ENCODE results near the gene VPS8.

VPS8 gene

GRCh38 chr3:184798120-184798519 is 13.8 kb upstream of the VPS8 start:
- H2AFZ ChIP-seq = no peak overlapping the region
- no peak overlapping the region for H3K9ac ChIP-seq
- no peaks in the 10 kb centered on the region for H3K9me3 ChIP-seq (ENCODE audit: control insufficient read depth, low read length)
- H3K27ac ChIP-seq = no peak overlapping the region
- TF ChIP-seq CTCF (IDR thresholded peaks at IDR 0.05) = no peak
- no peaks in the 10 kb centered on the region for H3K79me2 ChIP-seq
- no peaks in the 10 kb centered on the region for H3K27me3 ChIP-seq (ENCODE audit: control insufficient read depth, insufficient read depth, low read length)
- no peak overlapping the region for H3K4me2 ChIP-seq (ENCODE audit: low read length)
- H3K36me3 ChIP-seq (ENCODE audit: control insufficient read depth, insufficient read depth, low read length) = no peaks in the 10 kb centered on the region
- H3K4me3 ChIP-seq (ENCODE audit: low read depth, low read length) = no peak overlapping the region
- no peaks in the 10 kb centered on the region for H3K4me1 ChIP-seq

GRCh38 chr3:184800349-184800930 is 11.5 kb upstream of the VPS8 start:
- TF ChIP-seq CTCF (IDR thresholded peaks at IDR 0.05) = no peak
- Histone ChIP-seq H3K9ac (no peak overlapping the region), H3K4me2 (ENCODE audit: low read length) (no peak overlapping the region), H3K27ac (no peak overlapping the region), H3K4me3 (ENCODE audit: low read depth, low read length) (no peak overlapping the region), H3K9me3 (ENCODE audit: control insufficient read depth, low read length) (no peaks in the 10 kb centered on the region), H3K27me3 (ENCODE audit: control insufficient read depth, insufficient read depth, low read length) (no peaks in the 10 kb centered on the region), H3K4me1 (peaks cover 2% of the 10 kb centered on the region), H3K36me3 (ENCODE audit: control insufficient read depth, insufficient read depth, low read length) (no peaks in the 10 kb centered on the region), H2AFZ (no peak overlapping the region), H3K79me2 (no peaks in the 10 kb centered on the region)

GRCh38 chr3:184801241-184801785 is 10.7 kb upstream of the VPS8 start:
- Histone ChIP-seq H3K9me3 (ENCODE audit: control insufficient read depth, low read length) (no peaks in the 10 kb centered on the region), H3K9ac (no peak overlapping the region), H3K4me1 (peaks cover 11% of the 10 kb centered on the region), H3K27me3 (ENCODE audit: control insufficient read depth, insufficient read depth, low read length) (no peaks in the 10 kb centered on the region), H3K4me2 (ENCODE audit: low read length) (no peak overlapping the region), H3K36me3 (ENCODE audit: control insufficient read depth, insufficient read depth, low read length) (no peaks in the 10 kb centered on the region), H3K4me3 (ENCODE audit: low read depth, low read length) (no peak overlapping the region), H3K27ac (no peak overlapping the region), H3K79me2 (no peaks in the 10 kb centered on the region), H2AFZ (no peak overlapping the region)
- no peak for TF ChIP-seq CTCF (IDR thresholded peaks at IDR 0.05)

- Histone ChIP-seq H3K36me3 (ENCODE audit: control insufficient read depth, insufficient read depth, low read length) (no peaks in the 10 kb centered on the region), H3K79me2 (no peaks in the 10 kb centered on the region), H3K4me3 (ENCODE audit: low read depth, low read length) (no peak overlapping the region), H3K27me3 (ENCODE audit: control insufficient read depth, insufficient read depth, low read length) (no peaks in the 10 kb centered on the region), H2AFZ (no peak overlapping the region), H3K9ac (no peak overlapping the region), H3K9me3 (ENCODE audit: control insufficient read depth, low read length) (no peaks in the 10 kb centered on the region), H3K27ac (no peak overlapping the region), H3K4me1 (peaks cover 11% of the 10 kb centered on the region), H3K4me2 (ENCODE audit: low read length) (no peak overlapping the region)
- TF ChIP-seq CTCF (IDR thresholded peaks at IDR 0.05) = no peak
Measured at GRCh38 chr3:184802150-184802549, 9.8 kb upstream of the VPS8 start.

GRCh38 chr3:184804801-184805200 is 7.2 kb upstream of the VPS8 start:
- Histone ChIP-seq H3K4me2 (ENCODE audit: low read length) (no peak overlapping the region), H3K79me2 (no peaks in the 10 kb centered on the region), H3K36me3 (ENCODE audit: control insufficient read depth, insufficient read depth, low read length) (no peaks in the 10 kb centered on the region), H3K4me1 (peaks cover 11% of the 10 kb centered on the region), H3K27ac (no peak overlapping the region), H3K4me3 (ENCODE audit: low read depth, low read length) (no peak overlapping the region), H2AFZ (no peak overlapping the region), H3K9ac (no peak overlapping the region), H3K27me3 (ENCODE audit: control insufficient read depth, insufficient read depth, low read length) (no peaks in the 10 kb centered on the region), H3K9me3 (ENCODE audit: control insufficient read depth, low read length) (no peaks in the 10 kb centered on the region)
- TF ChIP-seq CTCF (IDR thresholded peaks at IDR 0.05) = no peak
